Endodermal cell (in vitro differentiated cells): ENCODE data around the gene TRIM72. TPM values are rescaled to one million over a fixed set of nuclear protein-coding genes. Genes with fewer than 3 reads are reported as not detected.

ENCODE experiments used
- DNase-seq: peaks from one replicate; pipeline ENCODE4 v3.0.0-alpha.2; 2017
- H3K27ac ChIP-seq: 2 replicates; pipeline ENCODE4 v1.5.1; 2013; ENCODE audit warnings: mild to moderate bottlenecking, low read depth, low read length, moderate library complexity
- H3K27me3 ChIP-seq: 2 replicates; pipeline ENCODE4 v1.6.1; 2013; ENCODE audit warnings: mild to moderate bottlenecking, low read length, moderate library complexity; ENCODE audit not compliant: insufficient read depth, control insufficient read depth, poor library complexity, severe bottlenecking
- H3K36me3 ChIP-seq: 2 replicates; pipeline ENCODE4 v1.7.0; 2013; ENCODE audit warnings: mild to moderate bottlenecking, low read length, moderate library complexity; ENCODE audit not compliant: control insufficient read depth, insufficient read depth
- H3K4me1 ChIP-seq: one replicate; pipeline ENCODE4 v1.7.0; 2013; ENCODE audit warnings: low read length; ENCODE audit not compliant: control insufficient read depth, insufficient read depth
- H3K4me3 ChIP-seq: 2 replicates; pipeline ENCODE4 v1.5.1; 2013; ENCODE audit warnings: mild to moderate bottlenecking, low read length, moderate library complexity
- H3K9ac ChIP-seq: 2 replicates; pipeline ENCODE4 v1.6.1; 2013; ENCODE audit warnings: mild to moderate bottlenecking, low read length, moderate library complexity; ENCODE audit not compliant: poor library complexity, severe bottlenecking; ENCODE audit errors: extremely low read depth
- H3K9me3 ChIP-seq: 2 replicates; pipeline ENCODE4 v1.6.1; 2013; ENCODE audit warnings: mild to moderate bottlenecking, low read length, moderate library complexity; ENCODE audit not compliant: control insufficient read depth
- H3K27ac Mint-ChIP-seq: 2 replicates; pipeline ENCODE4 v1.8.0; 2020; ENCODE audit warnings: mixed read lengths
- H3K27me3 Mint-ChIP-seq: 2 replicates; pipeline ENCODE4 v1.8.0; 2021; ENCODE audit warnings: mild to moderate bottlenecking, mixed read lengths; ENCODE audit not compliant: insufficient read depth
- H3K36me3 Mint-ChIP-seq: 2 replicates; pipeline ENCODE4 v1.8.0; 2020; ENCODE audit warnings: low read depth, mixed read lengths
- H3K4me1 Mint-ChIP-seq: 2 replicates; pipeline ENCODE4 v1.8.0; 2020; ENCODE audit warnings: mixed read lengths
- H3K4me3 Mint-ChIP-seq: 2 replicates; pipeline ENCODE4 v1.8.0; 2020; ENCODE audit warnings: mild to moderate bottlenecking, moderate library complexity, mixed read lengths
- H3K9me3 Mint-ChIP-seq: 2 replicates; pipeline ENCODE4 v1.8.0; 2020; ENCODE audit warnings: mild to moderate bottlenecking, mixed read lengths
- WGBS, 2 experiments: methylation state at CpG; one replicate each; pipeline versions ENCODE4 v1.1.5 to v1.1.7; 2013; ENCODE audit warnings: missing lambda C conversion rate in 2 of 2, mixed read lengths in 1 of 2; ENCODE audit not compliant: insufficient coverage in 1 of 2, insufficient read length in 1 of 2; 5-methylcytosine and 5-hydroxymethylcytosine counted together
- total RNA-seq, 2 donors: library from RNA; stranded (reverse); fragmentation: NEBNext Ultra II Directional in 1 of 2; extraction: Animal tissue kit (Norgen Biotek cat#: 25700) in 1 of 2; gene quantifications; 2 replicates in 1 of 2; 3 replicates in 1 of 2; pipeline ENCODE4 v1.2.1, GENCODE V29; 2021
- TF ChIP-seq, protein P1 (sequence below): fragments of 200-600 bp; sonication (generic); conservative IDR thresholded peaks from 2 replicates; pipeline ENCODE4 v1.5.0; 2021; ENCODE audit warnings: antibody characterized with exemption, mild to moderate bottlenecking

Gene TRIM72
- total RNA-seq, 2 donors from 2014 or later: 0.15 to 0.20 TPM

GRCh38 chr16:31228206-31228605 is 14.3 kb downstream of the TRIM72 start:
- TF ChIP-seq, protein P1, sequence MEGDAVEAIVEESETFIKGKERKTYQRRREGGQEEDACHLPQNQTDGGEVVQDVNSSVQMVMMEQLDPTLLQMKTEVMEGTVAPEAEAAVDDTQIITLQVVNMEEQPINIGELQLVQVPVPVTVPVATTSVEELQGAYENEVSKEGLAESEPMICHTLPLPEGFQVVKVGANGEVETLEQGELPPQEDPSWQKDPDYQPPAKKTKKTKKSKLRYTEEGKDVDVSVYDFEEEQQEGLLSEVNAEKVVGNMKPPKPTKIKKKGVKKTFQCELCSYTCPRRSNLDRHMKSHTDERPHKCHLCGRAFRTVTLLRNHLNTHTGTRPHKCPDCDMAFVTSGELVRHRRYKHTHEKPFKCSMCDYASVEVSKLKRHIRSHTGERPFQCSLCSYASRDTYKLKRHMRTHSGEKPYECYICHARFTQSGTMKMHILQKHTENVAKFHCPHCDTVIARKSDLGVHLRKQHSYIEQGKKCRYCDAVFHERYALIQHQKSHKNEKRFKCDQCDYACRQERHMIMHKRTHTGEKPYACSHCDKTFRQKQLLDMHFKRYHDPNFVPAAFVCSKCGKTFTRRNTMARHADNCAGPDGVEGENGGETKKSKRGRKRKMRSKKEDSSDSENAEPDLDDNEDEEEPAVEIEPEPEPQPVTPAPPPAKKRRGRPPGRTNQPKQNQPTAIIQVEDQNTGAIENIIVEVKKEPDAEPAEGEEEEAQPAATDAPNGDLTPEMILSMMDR: no peak
- 75 to 98% methylated on average over 1 to 4 of the region's 4 CpGs for WGBS, 2 experiments
- no peak overlapping the region for H3K9ac ChIP-seq
- H3K4me1 ChIP-seq: no peaks in the 10 kb centered on the region
- no peak overlapping the region for H3K4me3 ChIP-seq
- H3K4me3 Mint-ChIP-seq: no peak overlapping the region
- H3K9me3 ChIP-seq: no peaks in the 10 kb centered on the region
- no peaks in the 10 kb centered on the region for H3K36me3 Mint-ChIP-seq
- H3K9me3 Mint-ChIP-seq: peaks cover 22% of the 10 kb centered on the region
- DNase-seq: no peak
- no peaks in the 10 kb centered on the region for H3K4me1 Mint-ChIP-seq
- H3K27ac Mint-ChIP-seq: no peak overlapping the region
- H3K27me3 Mint-ChIP-seq: peaks cover 2% of the 10 kb centered on the region
- H3K27ac ChIP-seq: no peak overlapping the region
- H3K27me3 ChIP-seq: no peaks in the 10 kb centered on the region
- no peaks in the 10 kb centered on the region for H3K36me3 ChIP-seq

DNA sequence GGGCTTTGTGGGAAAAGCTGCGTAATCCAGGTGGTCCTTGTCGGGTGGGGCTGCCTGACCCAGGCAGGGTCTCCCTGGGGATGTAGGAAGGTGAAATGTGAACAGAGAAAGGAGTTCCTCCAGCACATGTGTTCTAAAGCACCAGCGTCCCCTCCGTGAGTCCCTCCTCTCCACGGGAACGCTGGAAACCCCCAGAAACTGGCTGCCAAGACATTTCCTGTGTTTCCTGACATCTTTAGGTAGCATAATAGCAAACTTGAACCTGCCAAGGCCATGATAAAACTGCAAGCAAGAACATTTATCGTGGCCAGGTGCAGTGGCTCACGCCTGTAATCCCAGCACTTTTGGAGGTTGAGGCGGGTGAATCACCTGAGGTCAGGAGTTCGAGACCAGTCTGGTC is 15.6 kb downstream of the TRIM72 start:
- 95 to 96% methylated on average over 9 to 10 of the region's 10 CpGs for WGBS, 2 experiments
- peaks cover 33% of the 10 kb centered on the region for H3K9me3 Mint-ChIP-seq

DNA sequence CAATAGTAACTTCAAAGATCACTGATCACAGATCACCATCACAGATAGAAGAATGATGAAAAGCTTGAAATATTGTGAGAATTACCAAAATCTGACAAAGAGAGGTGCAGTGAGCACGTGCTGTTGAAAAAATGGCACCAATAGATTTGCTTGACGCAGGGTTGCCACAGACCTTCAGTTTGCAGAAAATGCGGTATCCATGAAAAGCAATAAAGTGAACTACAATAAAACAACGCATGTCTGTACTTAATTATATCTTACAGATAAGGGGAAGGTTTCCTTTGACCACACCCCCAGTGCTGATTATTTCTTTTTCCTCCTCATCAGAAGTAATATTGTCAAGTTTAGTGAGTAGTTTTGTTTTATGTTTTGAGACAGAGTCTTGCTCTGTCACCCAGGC is 24.1 kb downstream of the TRIM72 start:
- H3K27ac Mint-ChIP-seq: no peak overlapping the region
- no peak overlapping the region for H3K4me3 Mint-ChIP-seq
- peaks cover 20% of the 10 kb centered on the region for H3K9me3 Mint-ChIP-seq
- no peak for DNase-seq
- no peaks in the 10 kb centered on the region for H3K27me3 Mint-ChIP-seq
- H3K36me3 ChIP-seq: no peaks in the 10 kb centered on the region
- H3K9ac ChIP-seq: no peak overlapping the region
- H3K36me3 Mint-ChIP-seq: no peaks in the 10 kb centered on the region
- TF ChIP-seq, protein P1: no peak
- H3K9me3 ChIP-seq: no peaks in the 10 kb centered on the region
- WGBS, 2 experiments: 89 to 92% methylated on average over 3 to 4 of the region's 4 CpGs
- H3K4me1 Mint-ChIP-seq: no peaks in the 10 kb centered on the region
- H3K4me3 ChIP-seq: no peak overlapping the region
- no peak overlapping the region for H3K27ac ChIP-seq
- no peaks in the 10 kb centered on the region for H3K4me1 ChIP-seq
- H3K27me3 ChIP-seq: no peaks in the 10 kb centered on the region

More for the DNA sequence above, 15.6 kb downstream of the TRIM72 start:
- no peak overlapping the region for H3K9ac ChIP-seq
- Mint-ChIP-seq H3K4me3 (no peak overlapping the region), H3K36me3 (no peaks in the 10 kb centered on the region), H3K4me1 (no peaks in the 10 kb centered on the region), H3K27ac (no peak overlapping the region), H3K27me3 (peaks cover 2% of the 10 kb centered on the region)
- TF ChIP-seq, protein P1: no peak
- no peaks in the 10 kb centered on the region for H3K9me3 ChIP-seq
- H3K27me3 ChIP-seq: no peaks in the 10 kb centered on the region
- no peak overlapping the region for H3K4me3 ChIP-seq
- no peak overlapping the region for H3K27ac ChIP-seq
- no peaks in the 10 kb centered on the region for H3K36me3 ChIP-seq
- no peaks in the 10 kb centered on the region for H3K4me1 ChIP-seq
- DNase-seq: no peak
